Thoracic aorta (tissue), 2 donors: ENCODE data around the gene IL23R. TPM values are rescaled to one million over a fixed set of nuclear protein-coding genes. Genes with fewer than 3 reads are reported as not detected.

Experiments used
- ATAC-seq: fragments of 150-250 bp; one replicate; pipeline ENCODE4 v1.8.0; 2017; ENCODE audit warnings: low read depth; ENCODE audit not compliant: insufficient number of reproducible peaks, low FRiP score
- DNase-seq: peaks from one replicate; pipeline ENCODE4 v3.0.0-alpha.2; 2020; ENCODE audit warnings: low spot score
- H3K27ac ChIP-seq, 2 donors: fragments of 200-600 bp; sonication (generic); 1 replicate in 1 of 2; 2 replicates in 1 of 2; pipeline ENCODE4 v1.5.1; 2016; ENCODE audit warnings: mild to moderate bottlenecking in 2 of 2, moderate library complexity in 2 of 2
- H3K27me3 ChIP-seq: fragments of 200-600 bp; sonication (generic); replicated peaks from 2 replicates; pipeline ENCODE4 v1.6.0; 2016; ENCODE audit warnings: mild to moderate bottlenecking; ENCODE audit not compliant: insufficient read depth
- H3K36me3 ChIP-seq: fragments of 200-600 bp; sonication (generic); one replicate; pipeline ENCODE4 v1.5.1; 2016
- H3K4me1 ChIP-seq, 2 donors: fragments of 200-600 bp; sonication (generic); 1 replicate in 1 of 2; 2 replicates in 1 of 2; pipeline versions ENCODE4 v1.5.1 to v1.6.0; 2016; ENCODE audit warnings: low read depth in 2 of 2, mild to moderate bottlenecking in 1 of 2; ENCODE audit not compliant: control insufficient read depth in 1 of 2
- H3K4me3 ChIP-seq: fragments of 200-600 bp; sonication (generic); 2 replicates; pipeline ENCODE4 v1.5.1; 2016; ENCODE audit warnings: mild to moderate bottlenecking
- H3K9me3 ChIP-seq: fragments of 200-600 bp; sonication (generic); 2 replicates; pipeline ENCODE4 v1.5.1; 2016
- total RNA-seq, 2 donors: library from RNA; depleted of rRNA; stranded (reverse); fragments of >200 nt; gene quantifications; one replicate each; pipeline versions ENCODE4 v1.1.0 to v1.2.3, GENCODE V29; 2016
- TF ChIP-seq, protein P1 (sequence below): fragments of 200-600 bp; sonication (generic); IDR thresholded peaks from one replicate; pipeline ENCODE4 v1.5.1; 2019; ENCODE audit warnings: antibody characterized with exemption

The IL23R gene
- total RNA-seq, 2 donors from 2014 or later = not detected

DNA sequence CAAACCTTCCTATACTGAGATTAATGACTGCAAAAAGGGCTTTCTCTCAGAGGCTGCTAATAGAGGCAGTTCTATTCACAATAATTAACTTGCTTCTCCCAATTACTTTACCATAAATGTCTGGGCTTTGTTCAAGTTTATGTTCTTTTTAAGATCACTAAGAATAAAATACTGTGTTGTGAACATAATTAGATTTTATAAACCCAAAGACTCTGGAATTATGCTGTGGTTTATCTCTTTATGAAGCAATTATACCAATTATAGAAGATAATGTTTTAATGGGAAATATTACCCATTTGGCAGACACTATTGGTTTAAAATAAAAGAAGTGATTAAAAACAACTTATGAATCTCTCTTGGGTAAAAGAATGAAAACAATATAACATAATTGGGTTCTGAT lies 97.9 kb downstream of the IL23R start:
- Histone ChIP-seq H3K27ac (no peak overlapping the region), H3K27me3 (no peaks in the 10 kb centered on the region), H3K4me3 (no peak overlapping the region), H3K4me1 (no peaks in the 10 kb centered on the region), H3K36me3 (no peaks in the 10 kb centered on the region), H3K9me3 (no peaks in the 10 kb centered on the region)
- DNase-seq (no peak), ATAC-seq (no peak)
- TF ChIP-seq, protein P1, sequence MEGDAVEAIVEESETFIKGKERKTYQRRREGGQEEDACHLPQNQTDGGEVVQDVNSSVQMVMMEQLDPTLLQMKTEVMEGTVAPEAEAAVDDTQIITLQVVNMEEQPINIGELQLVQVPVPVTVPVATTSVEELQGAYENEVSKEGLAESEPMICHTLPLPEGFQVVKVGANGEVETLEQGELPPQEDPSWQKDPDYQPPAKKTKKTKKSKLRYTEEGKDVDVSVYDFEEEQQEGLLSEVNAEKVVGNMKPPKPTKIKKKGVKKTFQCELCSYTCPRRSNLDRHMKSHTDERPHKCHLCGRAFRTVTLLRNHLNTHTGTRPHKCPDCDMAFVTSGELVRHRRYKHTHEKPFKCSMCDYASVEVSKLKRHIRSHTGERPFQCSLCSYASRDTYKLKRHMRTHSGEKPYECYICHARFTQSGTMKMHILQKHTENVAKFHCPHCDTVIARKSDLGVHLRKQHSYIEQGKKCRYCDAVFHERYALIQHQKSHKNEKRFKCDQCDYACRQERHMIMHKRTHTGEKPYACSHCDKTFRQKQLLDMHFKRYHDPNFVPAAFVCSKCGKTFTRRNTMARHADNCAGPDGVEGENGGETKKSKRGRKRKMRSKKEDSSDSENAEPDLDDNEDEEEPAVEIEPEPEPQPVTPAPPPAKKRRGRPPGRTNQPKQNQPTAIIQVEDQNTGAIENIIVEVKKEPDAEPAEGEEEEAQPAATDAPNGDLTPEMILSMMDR = no peak

DNA sequence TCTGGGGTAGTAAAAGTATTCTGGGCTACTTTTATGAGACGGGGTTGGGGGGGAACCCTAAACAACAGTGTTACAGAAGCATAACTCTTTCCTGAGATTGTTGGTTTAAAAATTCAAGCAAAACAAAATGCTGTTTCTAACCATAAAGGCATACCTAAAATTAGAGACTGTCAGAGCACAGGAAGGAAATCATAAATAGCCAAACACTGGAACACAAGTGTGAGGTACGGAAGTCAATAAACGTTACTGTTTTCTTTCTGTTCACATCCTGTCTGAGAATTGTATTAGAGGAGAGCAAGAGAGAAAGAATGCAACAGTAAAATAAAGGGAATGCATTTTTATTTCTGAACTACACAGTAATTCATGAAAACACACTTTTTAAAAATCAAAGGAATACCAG lies 98.6 kb downstream of the IL23R start:
- Histone ChIP-seq H3K9me3 (no peaks in the 10 kb centered on the region), H3K36me3 (no peaks in the 10 kb centered on the region), H3K27ac (no peak overlapping the region), H3K27me3 (no peaks in the 10 kb centered on the region), H3K4me3 (no peak overlapping the region), H3K4me1 (no peaks in the 10 kb centered on the region)
- TF ChIP-seq, protein P1 = no peak
- ATAC-seq (no peak), DNase-seq (no peak)

DNA sequence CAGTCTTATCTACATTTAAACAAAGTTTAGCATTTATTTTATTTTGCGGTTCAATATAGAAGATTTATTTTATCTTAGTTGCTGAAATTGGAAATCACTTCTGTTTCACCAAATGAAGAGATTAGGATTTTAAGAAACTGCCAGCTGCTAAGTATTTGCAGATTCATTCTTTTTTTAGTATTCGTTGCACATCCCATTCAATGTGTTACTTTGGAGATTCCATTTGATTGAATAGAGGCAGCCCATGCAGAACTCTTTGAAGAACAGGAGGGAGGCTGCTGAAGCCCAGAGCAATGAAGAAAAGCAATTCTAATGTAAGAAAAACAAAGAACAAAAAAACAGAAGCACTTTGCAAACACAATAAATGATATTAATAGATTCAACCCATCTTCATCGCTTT lies 102.8 kb downstream of the IL23R start:
- Histone ChIP-seq H3K36me3 (no peaks in the 10 kb centered on the region), H3K27me3 (no peaks in the 10 kb centered on the region), H3K27ac (no peak overlapping the region), H3K4me3 (no peak overlapping the region), H3K9me3 (no peaks in the 10 kb centered on the region), H3K4me1 (no peaks in the 10 kb centered on the region)
- DNase-seq (no peak), ATAC-seq (no peak)
- TF ChIP-seq, protein P1 = no peak

DNA sequence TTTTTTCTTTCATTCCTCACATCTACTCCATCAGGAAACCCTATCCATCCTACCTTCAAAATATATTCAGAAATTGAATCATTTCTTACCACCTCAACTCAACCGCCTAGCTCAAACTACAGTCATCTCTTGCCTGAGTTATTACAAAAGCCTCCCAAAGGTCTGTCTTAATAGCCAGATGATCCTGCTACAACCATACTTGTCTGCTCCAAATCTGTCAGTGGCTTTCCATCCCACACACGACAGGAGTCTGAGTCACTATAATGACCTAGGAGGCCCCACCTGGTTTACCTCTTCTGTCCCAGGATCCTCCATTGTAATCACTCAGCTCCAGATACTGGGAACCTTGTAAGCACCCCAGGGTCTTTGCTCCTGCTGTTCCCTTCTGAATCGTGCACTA lies 104.3 kb downstream of the IL23R start:
- no peaks in the 10 kb centered on the region for H3K9me3 ChIP-seq
- H3K27ac ChIP-seq = no peak overlapping the region
- no peaks in the 10 kb centered on the region for H3K36me3 ChIP-seq
- no peak for DNase-seq
- H3K4me1 ChIP-seq = no peaks in the 10 kb centered on the region
- H3K27me3 ChIP-seq = no peaks in the 10 kb centered on the region
- H3K4me3 ChIP-seq = no peak overlapping the region
- ATAC-seq = no peak
- TF ChIP-seq, protein P1 = no peak

DNA sequence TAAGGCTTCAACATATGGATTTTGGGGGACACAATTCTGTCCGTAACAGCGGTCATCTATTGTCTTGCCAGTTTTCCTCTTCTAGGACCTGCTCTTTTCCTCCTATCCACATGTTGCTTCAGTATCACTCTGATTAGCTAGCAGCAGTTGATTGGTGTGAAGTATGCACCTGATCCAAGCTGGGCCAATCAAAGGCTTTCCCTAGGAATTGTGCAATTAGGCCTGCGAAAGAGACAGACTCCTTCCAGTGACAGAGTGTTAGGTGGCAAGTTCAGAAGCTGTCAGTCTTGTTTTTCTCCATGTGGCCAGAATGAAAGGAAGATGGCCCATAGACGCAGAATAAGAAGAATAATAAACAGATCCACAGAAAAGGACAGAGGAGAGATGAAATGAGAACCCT lies 107.3 kb downstream of the IL23R start:
- no peak for DNase-seq
- no peak for ATAC-seq
- H3K9me3 ChIP-seq = no peaks in the 10 kb centered on the region
- TF ChIP-seq, protein P1 = no peak
- no peak overlapping the region for H3K4me3 ChIP-seq
- no peaks in the 10 kb centered on the region for H3K27me3 ChIP-seq
- no peak overlapping the region for H3K27ac ChIP-seq
- no peaks in the 10 kb centered on the region for H3K4me1 ChIP-seq
- no peaks in the 10 kb centered on the region for H3K36me3 ChIP-seq
